Fibroblast of the conjunctiva (primary cell): Measurements from ENCODE around the gene IBSP.

Source experiments
- DNase-seq: peaks from one replicate; pipeline ENCODE4 v3.0.0-alpha.2; 2010; ENCODE audit warnings: low read depth

Gene IBSP

GRCh38 chr4:87838890-87839591 is 39.7 kb downstream of the IBSP start:
- DNase-seq: peak; percentile 17

- no peak for DNase-seq
Measured at GRCh38 chr4:87839592-87839946, 40.2 kb downstream of the IBSP start.

DNA sequence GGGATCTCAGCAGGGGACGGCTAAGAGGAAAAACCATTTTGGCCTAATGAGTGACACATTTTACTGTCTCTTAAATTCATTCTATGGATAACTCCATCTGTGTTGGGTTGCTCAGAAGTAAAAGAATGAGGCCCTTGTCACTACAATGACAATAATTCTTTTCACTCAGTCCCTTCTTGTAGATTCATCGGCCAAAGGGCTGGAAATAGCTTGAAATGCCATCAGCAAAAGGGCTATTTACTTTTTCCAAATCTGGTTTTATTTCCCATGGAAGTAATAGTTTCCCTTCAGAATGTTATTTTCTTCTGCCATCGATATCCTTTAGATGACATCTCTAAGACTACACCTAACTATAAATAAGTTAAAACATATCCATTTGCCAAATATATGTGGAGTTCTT is 40.8 kb downstream of the IBSP start:
- no peak for DNase-seq

GRCh38 chr4:87843936-87844335 is 44.6 kb downstream of the IBSP start:
- DNase-seq: peak; percentile 17

GRCh38 chr4:87844452-87844851 is 45.1 kb downstream of the IBSP start:
- no peak for DNase-seq

DNA sequence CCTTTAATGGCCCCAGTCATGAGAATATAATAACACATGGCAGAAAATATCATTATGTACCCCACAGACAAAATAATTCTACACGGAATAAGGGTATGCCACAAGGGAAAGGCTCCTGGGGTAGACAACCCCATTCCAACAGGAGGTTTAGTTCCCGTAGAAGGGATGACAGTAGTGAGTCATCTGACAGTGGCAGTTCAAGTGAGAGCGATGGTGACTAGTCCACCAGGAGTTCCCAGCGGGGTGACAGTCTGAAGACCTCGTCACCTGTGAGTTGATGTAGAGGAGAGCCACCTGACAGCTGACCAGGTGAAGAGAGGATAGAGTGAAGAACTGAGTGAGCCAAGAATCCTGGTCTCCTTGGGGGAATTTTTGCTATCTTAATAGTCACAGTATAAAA is 46.9 kb downstream of the IBSP start:
- DNase-seq: no peak

DNA sequence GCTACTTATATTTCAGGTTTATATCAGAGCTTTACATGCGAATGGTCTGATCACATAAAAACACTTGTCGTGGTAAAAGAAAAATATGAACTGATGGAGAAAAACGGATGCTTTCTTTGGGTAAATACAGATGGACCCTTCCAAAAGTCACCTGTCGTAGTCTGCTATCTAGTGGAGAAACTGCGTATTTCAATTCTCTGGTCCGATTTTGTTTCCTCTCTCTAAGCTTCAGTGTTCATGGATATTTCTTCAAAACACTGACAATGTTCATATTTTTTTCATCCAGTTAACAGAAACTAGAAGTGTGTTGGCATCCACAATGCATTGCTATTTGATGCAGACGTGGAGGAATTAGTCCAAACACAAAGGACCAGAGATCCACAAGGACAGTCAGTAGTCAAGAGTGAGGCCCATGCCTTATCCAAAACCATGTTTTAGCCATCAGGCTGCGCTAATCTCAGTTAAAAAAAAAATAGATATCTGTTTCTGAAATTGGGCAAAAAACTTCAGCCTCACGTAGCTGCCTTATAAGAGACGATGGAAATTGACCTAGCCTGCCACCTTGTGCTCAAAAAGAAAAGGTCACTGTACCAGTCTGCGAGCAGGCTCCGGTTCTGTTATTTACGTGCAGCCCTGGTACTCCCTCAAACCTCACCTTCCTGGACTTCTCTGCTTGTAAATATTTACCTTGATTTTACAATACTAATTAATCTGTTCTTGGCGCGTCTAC is 49.4 kb downstream of the IBSP start:
- peak; percentile 44 for DNase-seq

DNA sequence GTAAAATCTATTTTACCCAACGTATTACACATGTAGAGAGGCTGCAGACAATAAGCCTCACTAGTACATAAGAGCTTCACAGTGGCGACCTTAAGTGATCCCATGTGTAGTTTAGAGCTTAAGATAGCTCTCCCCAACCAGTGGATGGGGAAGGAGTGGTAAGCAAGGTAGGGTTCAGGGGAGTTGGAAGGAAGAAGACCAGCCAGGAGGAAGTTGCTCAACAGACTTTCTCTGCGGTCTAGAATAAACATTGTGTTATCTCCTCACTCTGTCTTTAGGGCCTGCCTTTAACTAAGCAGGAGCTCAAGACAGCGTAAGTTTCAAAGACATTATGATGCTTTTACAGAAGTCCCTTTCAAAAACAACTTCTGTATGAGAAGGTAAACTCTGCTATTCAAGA is 50.3 kb downstream of the IBSP start:
- no peak for DNase-seq

DNA sequence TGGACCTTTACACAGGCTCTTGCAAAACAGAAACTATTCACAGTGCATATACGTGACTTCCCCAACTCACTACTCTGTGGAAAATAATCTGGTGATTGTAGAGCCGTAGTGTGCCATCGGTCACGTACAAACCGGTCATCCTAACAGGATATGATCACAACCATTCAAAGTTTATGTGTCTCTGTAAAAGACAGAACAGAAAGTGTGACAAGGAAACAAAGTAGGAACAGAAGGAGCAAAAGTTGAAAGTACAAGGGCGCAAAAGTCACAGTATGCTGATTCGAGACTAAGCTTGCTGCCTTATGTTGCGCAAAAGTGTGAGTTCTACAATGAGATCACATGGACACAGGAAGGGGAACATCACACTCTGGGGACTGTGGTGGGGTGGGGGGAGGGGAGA is 52.0 kb downstream of the IBSP start:
- DNase-seq: no peak

- no peak for DNase-seq
Measured at GRCh38 chr4:87851953-87852352, 52.6 kb downstream of the IBSP start.

DNA sequence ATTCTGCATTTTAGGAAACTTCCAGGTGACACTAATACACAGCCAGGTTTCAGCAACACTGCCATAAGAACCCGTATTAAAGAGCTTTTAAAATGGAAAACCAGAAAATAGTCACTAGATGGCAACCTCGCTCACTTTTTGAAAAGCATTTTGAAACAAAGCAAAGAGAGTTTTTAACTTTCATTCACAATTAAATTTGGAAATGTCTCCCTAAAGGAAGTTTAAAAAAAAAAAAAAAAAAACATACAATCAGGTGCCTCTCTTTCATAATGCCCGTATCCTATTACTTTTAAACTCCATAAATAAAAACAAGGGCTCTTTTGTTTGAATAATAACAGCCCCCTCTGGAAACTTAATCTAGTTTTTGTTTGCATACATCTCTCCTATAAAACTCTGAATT is 53.8 kb downstream of the IBSP start:
- DNase-seq: peak; percentile 12

- DNase-seq: no peak
Measured at GRCh38 chr4:87853891-87854290, 54.5 kb downstream of the IBSP start.

DNA sequence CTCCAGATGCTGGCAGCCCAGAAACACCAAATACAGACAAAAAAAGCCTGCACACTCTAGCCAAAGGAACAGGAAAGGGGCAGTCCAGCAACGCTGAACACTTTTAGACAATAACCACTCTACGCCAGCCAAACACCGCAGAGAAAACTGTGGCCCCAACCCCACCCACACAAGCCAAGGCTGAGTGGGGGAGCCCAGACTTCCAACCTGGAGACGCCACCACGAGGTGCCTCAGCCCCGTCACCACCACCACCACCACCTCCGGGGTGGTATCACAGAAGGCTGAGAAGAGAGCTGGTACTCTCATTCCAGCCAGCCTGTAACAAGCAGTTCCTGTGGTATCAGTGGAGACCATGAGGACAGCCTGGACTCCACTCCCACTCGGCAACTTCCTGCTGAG is 56.2 kb downstream of the IBSP start:
- no peak for DNase-seq

GRCh38 chr4:87856816-87857215 is 57.5 kb downstream of the IBSP start:
- DNase-seq: no peak

DNA sequence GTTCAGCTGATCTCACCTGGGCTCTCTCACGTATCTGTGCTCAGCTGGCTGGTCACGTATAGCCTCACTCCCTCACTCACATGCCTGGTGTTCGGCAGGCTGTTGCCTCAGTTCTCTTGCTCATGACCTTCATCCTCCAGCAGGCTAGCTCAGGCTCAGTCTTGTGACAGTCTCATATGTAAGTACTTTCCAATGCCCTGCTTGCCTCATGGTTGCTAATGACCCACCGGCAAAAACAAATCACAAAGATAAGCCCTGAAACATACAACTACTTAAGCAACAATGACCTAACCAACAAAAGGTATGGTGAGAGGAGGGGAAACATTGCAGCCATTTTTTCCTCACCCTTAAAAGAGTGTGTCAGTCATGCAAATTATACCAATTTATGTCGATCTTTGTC is 58.4 kb downstream of the IBSP start:
- DNase-seq: no peak
